ENCODE results near the gene PURA.

GRCh38 chr5:140142856-140143255, 28.9 kb downstream of the PURA start:
- TF ChIP-seq CTCF (IDR thresholded peaks at IDR 0.05; ENCODE audit: low read depth, low read length) (no peak), EZH2phosphoT487 (IDR thresholded peaks at IDR 0.05; ENCODE audit: low read depth) (no peak)

All from OCI-LY3 (cell line).